Endothelial cell (in vitro differentiated cells): ENCODE data around the gene CYTH1. TPM values are rescaled to one million over a fixed set of nuclear protein-coding genes. Genes with fewer than 3 reads are reported as not detected.

Source experiments
- DNase-seq: peaks from one replicate; pipeline ENCODE4 v3.0.0; 2021; ENCODE audit warnings: low spot score
- H3K27ac Mint-ChIP-seq: one replicate; pipeline ENCODE4 v1.8.0; 2021; ENCODE audit warnings: mixed read lengths, inconsistent platforms; ENCODE audit not compliant: unreplicated experiment
- H3K27me3 Mint-ChIP-seq: one replicate; pipeline ENCODE4 v1.8.0; 2021; ENCODE audit warnings: mild to moderate bottlenecking, moderate library complexity, mixed read lengths, inconsistent platforms; ENCODE audit not compliant: unreplicated experiment
- H3K36me3 Mint-ChIP-seq: one replicate; pipeline ENCODE4 v1.8.0; 2021; ENCODE audit warnings: mild to moderate bottlenecking, low read depth, mixed read lengths, inconsistent platforms; ENCODE audit not compliant: unreplicated experiment
- H3K4me1 Mint-ChIP-seq: one replicate; pipeline ENCODE4 v1.8.0; 2021; ENCODE audit warnings: mild to moderate bottlenecking, mixed read lengths, inconsistent platforms; ENCODE audit not compliant: unreplicated experiment
- H3K4me3 Mint-ChIP-seq: one replicate; pipeline ENCODE4 v1.8.0; 2021; ENCODE audit warnings: mild to moderate bottlenecking, mixed read lengths, inconsistent platforms; ENCODE audit not compliant: unreplicated experiment
- H3K9me3 Mint-ChIP-seq: one replicate; pipeline ENCODE4 v1.8.0; 2021; ENCODE audit warnings: mixed read lengths, inconsistent platforms; ENCODE audit not compliant: unreplicated experiment
- total RNA-seq: library from RNA; stranded (reverse); fragmentation: NEBNext Ultra II Directional; extraction: Animal tissue kit (Norgen Biotek cat#: 25700); gene quantifications from one replicate; pipeline ENCODE4 v1.2.1, GENCODE V29; 2021; ENCODE audit not compliant: unreplicated experiment
- TF ChIP-seq, protein P1 (sequence below): fragments of 200-600 bp; sonication (generic); IDR thresholded peaks from one replicate; pipeline ENCODE4 v1.5.0; 2021; ENCODE audit warnings: antibody characterized with exemption; ENCODE audit not compliant: unreplicated experiment

CYTH1 gene
- total RNA-seq, 1 donor from 2014 or later, result 73.3 TPM

- Mint-ChIP-seq H3K4me1 (peaks cover 29% of the 10 kb centered on the region), H3K36me3 (no peaks in the 10 kb centered on the region), H3K9me3 (no peaks in the 10 kb centered on the region), H3K27me3 (no peaks in the 10 kb centered on the region), H3K4me3 (no peak overlapping the region), H3K27ac (no peak overlapping the region)
- TF ChIP-seq, protein P1, sequence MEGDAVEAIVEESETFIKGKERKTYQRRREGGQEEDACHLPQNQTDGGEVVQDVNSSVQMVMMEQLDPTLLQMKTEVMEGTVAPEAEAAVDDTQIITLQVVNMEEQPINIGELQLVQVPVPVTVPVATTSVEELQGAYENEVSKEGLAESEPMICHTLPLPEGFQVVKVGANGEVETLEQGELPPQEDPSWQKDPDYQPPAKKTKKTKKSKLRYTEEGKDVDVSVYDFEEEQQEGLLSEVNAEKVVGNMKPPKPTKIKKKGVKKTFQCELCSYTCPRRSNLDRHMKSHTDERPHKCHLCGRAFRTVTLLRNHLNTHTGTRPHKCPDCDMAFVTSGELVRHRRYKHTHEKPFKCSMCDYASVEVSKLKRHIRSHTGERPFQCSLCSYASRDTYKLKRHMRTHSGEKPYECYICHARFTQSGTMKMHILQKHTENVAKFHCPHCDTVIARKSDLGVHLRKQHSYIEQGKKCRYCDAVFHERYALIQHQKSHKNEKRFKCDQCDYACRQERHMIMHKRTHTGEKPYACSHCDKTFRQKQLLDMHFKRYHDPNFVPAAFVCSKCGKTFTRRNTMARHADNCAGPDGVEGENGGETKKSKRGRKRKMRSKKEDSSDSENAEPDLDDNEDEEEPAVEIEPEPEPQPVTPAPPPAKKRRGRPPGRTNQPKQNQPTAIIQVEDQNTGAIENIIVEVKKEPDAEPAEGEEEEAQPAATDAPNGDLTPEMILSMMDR, result no peak
- no peak for DNase-seq
Observed at GRCh38 chr17:78763561-78763960, 18.5 kb downstream of the CYTH1 start.

GRCh38 chr17:78761789-78762406 is 20.2 kb downstream of the CYTH1 start:
- H3K4me3 Mint-ChIP-seq, result no peak overlapping the region
- H3K4me1 Mint-ChIP-seq, result peaks cover 29% of the 10 kb centered on the region
- no peak for DNase-seq
- TF ChIP-seq, protein P1, result no peak
- H3K27ac Mint-ChIP-seq, result peak overlapping the region; percentile 36
- no peaks in the 10 kb centered on the region for H3K27me3 Mint-ChIP-seq
- no peaks in the 10 kb centered on the region for H3K36me3 Mint-ChIP-seq
- no peaks in the 10 kb centered on the region for H3K9me3 Mint-ChIP-seq

- Mint-ChIP-seq H3K4me1 (peaks cover 25% of the 10 kb centered on the region), H3K4me3 (no peak overlapping the region), H3K27ac (peak overlapping the region; percentile 20), H3K27me3 (no peaks in the 10 kb centered on the region), H3K9me3 (no peaks in the 10 kb centered on the region), H3K36me3 (no peaks in the 10 kb centered on the region)
- TF ChIP-seq, protein P1, result no peak
- DNase-seq, result no peak
Observed at GRCh38 chr17:78759969-78760352, 22.1 kb downstream of the CYTH1 start.

GRCh38 chr17:78759203-78759968 is 22.7 kb downstream of the CYTH1 start:
- Mint-ChIP-seq H3K27me3 (no peaks in the 10 kb centered on the region), H3K4me3 (no peak overlapping the region), H3K36me3 (no peaks in the 10 kb centered on the region), H3K9me3 (no peaks in the 10 kb centered on the region), H3K4me1 (peaks cover 19% of the 10 kb centered on the region), H3K27ac (peak overlapping the region; percentile 20)
- TF ChIP-seq, protein P1, result no peak
- DNase-seq, result no peak
